Activated CD4-positive, alpha-beta T cell treated with anti-CD3 and anti-CD28 coated beads for 4 hours (primary cell): ENCODE results near the gene IER5.
A peak's percentile ranks its signal among the peaks of the same experiment; 100 is the strongest.
"Not testable (repeated sequence)": the region's sequence is repeated elsewhere in the genome, so short reads cannot be mapped to it uniquely, and the experiment has no call there.

Experiments used
- DNase-seq, 2 donors: peaks; one replicate each; pipeline ENCODE4 v3.0.0-alpha.2; 2020

The IER5 gene

DNA sequence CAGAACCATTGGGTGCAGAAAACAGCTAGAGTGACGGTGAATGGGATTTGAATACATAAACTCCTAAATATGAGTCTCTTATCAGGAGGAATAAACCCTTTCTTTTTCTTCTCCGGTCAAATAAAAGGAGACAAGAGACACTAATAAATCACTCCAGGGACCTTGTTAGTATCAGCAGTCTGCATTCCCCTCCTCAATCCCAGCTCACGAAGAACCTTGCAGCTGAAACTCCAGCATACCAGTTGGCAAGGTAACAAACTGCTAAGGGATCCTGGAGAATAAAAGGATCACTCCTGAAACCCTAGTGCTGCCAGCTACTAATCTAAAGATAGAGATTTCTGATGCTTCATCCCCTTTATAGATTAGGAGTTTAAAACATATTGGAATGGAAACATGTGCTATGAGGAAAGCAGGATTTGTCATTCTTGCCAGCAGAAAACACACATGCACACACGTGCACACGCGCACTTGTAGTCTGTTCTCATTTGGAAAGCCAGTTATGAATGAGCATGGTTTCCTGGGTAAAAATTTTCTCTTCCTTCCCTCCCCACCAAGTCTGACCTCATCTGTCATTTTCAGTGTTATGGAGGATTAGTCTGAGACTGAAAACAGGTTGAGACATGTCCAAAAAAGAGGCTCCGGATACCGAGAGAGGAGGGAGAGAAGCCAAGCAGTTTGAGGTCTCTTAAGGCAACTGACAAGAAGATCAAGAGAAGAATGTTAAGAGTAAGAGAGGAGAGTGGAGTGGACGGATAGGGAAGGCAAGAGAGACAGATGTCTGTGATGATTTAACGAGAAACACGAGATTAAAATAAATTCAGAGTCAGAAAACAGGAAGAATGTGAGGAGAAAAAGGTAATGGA lies 10.9 kb downstream of the IER5 start:
- no peak for DNase-seq

DNA sequence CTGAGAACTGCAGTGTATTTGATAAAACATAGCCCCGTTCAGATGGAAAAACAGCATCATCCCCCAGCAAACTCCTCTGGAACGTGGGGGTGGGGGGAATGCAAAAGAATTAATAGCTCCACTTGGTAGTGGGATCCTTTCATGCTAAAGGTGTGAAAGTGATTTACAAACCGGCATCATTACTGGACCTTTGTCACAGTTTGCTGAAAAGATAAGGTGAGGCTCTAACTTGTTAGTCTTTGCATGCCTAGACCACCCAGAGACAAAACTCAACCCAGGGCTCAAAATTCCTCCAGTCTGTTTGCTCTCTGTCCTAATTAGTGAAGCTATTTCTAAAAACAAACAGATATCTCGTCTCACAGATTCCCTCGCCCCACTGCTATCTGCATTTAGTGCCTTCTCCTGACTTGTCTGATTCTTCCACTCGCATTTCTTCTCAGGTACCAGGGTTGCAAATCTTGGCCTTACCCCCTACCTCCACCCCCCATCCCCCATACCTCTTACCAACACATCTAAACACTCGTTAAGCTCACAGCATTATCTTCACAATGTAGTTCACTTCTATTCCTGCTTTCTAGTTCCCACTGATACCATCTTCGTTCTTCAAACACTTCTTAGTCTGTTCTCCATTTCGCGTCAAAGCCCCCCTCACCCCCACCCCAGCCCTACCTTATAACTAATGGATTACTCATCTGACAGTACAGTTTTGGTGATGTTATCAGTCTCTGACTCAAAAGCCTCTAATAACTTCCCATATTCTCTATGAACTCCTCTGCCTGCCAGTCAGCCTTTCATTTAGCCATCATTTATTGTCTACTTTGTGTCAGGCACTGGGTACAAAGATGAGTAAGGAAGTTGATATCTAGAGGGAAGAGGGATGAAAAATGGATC lies 11.8 kb downstream of the IER5 start:
- DNase-seq: peak; percentile 52

DNA sequence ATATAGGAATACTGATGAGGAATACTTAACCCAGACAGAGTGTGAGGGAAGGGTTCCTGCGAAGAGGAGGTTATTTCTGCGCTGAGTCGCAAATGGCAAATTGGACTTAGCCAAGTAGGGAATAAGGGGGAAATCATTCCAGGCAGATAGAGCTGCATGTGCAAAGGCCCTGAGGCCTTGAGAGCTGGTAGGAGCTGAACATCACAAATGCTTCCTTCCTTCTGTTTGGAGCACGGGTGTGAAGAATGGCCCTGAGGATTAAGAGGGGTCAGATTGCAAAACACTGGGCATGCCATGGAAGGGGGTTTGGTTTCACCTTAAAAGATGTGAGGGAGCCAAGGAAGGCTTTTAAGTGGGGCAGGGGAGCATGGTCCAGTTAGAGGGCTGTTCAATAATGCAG lies 12.4 kb downstream of the IER5 start:
- DNase-seq: no peak

DNA sequence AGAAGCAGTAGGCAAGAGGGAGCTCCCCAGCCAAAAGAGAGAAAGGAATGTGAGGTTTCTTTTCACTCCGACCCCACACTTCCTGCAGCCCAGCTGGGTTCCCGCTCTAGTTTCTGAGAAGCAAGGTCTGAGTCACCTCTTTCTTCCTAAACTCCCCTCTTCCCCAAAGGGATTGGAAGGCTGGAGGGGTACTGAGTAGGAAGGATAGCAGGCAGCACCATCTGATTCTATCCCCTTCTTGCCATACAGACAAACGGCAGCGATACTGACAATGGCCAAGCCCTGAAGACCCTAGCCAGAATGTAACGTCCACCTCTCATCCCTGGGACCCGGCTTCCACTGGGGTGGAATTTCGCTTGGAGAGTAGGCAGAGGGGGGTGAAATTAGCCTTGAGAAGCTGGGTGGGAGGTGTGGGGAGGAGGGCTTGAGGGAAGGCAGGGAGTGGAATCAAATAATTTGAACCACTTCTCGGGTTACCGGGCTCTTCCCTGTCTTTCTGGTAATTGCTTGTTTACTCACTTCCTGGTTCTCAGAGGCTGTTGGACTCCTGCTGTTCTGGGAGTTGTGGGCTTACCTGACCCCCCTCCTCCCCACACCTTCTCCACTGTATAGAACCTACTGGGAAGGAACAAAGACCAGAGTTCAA lies 13.2 kb downstream of the IER5 start:
- DNase-seq: no peak

DNA sequence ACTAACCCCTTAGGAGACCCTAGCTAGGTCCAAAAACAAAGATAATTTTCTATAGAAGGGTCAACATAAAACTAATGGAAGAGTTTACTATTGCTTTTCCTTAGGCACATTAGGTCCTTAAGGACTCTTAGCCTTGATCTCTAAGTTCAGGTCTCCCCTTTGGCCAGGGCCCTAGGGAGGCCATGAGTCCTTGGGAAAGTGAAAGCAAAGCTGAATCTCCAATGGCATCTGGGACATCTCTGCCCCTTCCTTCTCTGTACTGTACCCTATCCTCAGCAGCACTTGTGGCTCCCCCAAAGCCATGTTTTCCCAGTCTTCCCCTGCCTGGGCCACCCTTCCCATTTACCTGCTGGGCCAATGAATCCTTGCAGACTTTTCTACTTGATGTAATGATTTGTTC lies 14.3 kb downstream of the IER5 start:
- no peak for DNase-seq

DNA sequence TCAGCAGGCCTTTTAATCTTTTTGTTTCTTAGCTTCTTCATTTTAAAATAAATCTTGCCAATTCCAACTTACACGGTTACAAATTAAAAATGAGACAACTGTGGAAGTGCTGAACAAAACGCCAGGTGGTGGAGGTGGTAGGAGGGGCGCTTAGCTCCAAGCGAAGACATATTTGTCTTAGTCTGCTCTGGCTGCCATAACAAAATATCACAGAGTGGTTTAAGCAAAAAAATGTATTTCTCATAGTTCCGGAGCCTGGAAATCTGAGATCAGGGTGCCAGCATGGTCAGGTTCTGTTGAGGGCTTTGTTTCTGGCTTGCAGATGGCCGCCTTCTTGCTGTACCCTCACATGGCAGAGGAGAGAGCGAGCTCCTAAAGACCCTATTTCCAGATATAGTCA lies 14.9 kb downstream of the IER5 start:
- DNase-seq: no peak

DNA sequence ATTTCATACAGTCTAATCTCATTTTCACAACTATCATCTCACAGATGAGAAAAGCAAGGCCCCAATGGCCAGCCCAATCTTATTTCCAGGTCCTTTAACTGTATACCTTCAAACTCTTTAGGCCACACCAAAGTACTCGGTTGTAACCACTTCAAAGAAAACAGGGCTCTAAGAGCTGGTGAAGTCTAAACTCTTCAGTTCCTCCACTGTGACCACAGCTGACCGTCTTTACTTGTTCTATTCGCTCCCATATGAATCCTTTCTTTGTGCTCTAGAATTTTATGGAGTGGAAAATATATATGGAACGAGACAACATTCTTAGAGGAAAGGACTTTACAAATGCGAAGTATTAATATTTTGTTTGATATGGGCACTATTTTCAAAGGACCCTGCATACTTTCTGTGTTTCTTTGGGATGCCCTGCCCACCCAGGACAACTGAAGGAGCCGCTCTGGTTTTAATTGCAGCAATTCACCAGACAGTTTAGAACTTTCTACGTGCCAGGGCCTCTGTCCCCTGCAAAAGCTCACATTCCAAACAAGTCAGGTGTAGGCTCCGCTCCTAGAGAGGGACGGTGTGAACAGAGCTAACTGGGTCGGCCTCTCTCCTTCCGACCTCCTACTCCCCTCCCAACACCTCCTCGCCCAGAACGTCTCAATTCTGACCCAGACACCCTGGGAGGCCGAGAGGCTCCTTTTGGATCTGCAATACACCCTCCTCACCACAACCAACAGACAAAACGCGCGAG lies 15.7 kb downstream of the IER5 start:
- no peak for DNase-seq

DNA sequence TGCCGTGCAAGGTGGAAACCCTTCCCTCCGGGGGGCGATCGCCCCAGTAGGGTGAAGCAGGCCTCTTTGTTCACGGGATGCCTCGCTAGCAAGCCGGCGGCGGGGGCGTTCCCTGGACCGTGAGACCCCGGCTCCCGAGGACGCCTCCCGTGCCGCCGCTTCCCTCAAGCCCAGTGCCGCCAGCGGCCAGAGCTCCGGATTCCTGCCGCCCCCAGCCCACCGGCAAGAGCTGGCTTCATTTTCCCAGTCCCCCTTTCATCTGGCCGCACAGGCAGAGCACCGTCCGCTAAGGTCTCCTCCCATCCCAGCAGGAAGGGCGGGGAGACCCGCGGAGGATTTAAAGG lies 16.3 kb downstream of the IER5 start:
- DNase-seq: peak; percentile 38

DNA sequence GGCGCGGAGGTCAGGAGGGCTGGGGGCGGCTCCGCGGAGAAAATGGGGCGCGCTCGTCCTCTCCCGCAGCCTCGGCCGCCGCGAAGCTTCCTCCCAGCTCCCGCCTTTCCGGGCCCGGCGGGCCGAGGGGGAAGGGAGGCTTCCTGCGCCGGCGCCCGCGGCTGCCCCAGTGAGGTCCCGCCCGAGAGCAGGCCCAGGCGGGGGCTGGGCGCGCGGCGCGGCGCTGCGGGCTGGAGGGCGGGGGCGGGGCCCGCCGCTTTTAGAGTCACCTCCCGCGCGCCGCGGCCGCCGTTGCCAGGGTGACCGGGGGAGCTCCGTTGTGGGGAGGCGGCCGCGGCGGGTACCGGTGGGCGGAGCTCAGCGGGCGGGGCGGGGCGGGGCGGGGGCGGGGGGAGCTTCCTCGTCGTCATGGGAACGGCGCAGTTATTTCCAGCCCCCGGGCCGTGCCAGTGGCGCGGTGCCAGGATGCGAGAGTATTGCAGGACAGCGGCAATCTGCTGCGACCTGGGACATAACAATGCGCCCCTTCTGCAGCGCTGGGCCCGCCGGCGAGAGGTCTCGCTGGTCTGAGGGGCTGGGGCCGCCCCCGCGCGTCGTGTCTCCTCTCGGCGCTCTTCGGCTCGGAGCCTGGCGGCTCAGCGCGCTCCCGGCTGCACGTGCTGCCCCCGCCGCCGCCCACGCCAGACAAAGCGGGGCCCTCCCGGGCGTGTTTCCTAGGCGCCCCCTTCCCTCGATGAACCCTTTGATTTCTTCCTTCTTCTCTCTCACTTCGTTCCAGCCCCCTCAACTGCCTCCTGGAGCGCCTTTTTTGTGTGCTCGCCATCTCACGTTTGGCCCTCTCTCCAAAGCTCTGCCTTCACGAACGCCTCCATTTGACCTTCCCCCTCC lies 16.9 kb downstream of the IER5 start:
- peak; percentile 94 to 97 for DNase-seq

DNA sequence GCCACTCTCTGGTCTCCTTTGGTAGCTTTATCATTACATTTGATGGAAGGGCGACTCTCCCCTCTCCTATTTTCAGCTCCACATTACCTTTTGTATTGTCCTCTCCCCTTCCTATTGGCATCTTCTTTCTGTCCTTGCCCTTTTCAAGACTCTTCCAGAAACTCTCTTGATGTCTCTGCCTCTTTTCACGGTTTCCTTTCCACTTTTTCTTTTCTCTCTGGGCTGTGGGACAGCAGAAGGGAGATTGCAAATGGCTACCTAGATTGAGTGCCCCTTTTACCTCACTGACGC lies 17.5 kb downstream of the IER5 start:
- no peak for DNase-seq

DNA sequence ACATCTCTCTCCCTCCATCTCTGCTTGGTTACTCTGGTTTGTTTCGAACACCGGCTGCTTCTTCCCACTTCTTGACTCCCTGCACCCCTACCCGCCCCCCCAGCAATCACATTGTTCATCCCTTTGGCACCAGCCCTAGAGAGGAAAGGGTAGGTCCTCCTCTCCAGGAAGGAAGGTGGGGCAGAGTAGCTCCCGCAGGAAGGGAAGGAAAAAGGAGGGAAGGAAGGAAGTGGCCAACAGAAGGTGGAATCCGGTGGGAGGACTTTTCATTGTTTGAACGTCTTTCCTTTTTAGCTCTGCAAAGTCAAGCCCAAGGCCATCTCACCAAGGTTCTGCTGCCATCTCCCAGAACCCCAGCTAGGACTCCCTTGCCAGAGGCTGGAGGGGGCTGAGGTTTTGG lies 18.0 kb downstream of the IER5 start:
- no peak for DNase-seq

DNA sequence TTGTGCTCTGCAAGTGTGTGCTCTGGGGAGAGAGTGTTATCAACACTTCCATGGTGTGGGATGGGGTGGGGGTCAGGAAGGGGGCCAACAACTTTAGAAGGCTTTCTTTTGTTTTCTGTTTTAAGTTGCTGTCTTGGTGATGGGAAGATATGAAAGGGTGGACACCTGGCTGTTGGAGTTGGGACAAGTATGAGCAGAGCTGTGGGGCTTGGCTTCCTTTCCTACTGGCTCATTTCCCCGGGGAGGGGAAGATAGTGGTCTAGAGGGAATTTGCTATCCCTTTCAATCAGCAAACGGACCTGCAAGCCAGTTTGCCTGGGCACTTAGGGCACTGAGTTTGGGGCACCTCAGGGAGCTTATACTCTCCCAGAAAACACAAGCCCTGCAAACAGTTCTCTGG lies 19.2 kb downstream of the IER5 start:
- no peak for DNase-seq

DNA sequence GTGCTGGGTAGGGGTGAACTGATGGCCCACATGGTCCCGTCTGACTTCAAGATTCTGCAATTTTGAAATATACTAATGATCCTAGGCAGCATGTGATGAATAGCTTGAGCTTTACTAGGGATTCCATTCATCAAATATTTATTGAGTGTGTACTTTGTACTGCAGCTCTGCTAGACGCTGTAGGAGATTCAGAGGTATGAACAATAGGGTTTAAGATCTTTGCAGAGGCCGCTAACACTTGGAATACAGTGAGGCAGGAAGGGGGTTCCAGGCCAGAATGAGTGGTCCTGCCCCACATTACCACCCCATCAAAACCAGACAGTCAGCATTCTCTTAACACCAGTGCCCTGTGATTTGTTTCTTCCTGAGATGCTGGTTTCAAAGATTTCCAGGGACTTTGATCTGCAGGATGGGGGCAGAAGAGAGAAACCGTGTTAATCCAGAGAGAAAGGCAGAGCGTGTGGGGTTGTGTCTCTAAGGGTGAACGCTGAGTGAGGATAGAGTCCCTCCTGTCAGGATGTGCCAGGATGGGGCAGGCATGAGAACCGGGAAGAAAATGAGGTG lies 19.9 kb downstream of the IER5 start:
- DNase-seq: no peak

DNA sequence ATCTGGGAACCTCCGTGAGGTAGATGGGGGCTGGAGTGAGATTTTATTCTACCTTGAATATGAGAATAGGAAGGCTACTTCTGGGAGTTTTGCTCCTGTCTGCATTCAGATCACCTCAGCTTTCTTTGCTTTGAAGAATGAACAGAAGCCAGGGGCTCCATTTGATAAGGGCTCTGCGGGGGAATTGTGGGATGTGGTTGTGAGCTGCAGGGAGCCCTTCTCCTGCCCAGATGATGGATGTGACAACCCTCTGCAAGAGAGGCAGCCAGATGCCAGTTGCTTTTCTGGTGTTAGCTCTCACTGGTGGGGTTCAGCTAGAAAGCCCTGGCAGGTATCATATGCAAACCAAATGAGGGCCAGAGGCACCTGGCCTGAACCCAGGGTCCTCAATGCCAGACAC lies 21.5 kb downstream of the IER5 start:
- no peak for DNase-seq

DNA sequence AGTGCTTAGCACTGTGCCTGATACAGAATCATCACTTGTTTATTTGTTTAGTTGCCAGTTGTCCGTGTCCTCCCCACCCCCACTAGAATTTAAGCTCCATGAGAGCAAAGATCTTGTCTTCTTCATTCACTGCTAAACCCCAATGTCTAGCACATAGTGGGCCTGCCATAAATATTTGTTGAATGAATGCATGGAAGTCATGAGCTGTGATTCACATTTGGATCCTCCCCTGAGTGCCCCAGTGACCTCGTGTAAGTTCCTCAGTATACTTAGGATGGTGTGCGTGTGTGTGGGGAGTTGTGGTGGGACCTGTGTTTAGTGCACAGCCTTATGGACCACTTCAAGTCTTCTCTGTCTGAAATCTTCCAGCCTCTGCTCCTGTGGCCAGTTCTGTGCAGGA lies 23.1 kb downstream of the IER5 start:
- no peak for DNase-seq

DNA sequence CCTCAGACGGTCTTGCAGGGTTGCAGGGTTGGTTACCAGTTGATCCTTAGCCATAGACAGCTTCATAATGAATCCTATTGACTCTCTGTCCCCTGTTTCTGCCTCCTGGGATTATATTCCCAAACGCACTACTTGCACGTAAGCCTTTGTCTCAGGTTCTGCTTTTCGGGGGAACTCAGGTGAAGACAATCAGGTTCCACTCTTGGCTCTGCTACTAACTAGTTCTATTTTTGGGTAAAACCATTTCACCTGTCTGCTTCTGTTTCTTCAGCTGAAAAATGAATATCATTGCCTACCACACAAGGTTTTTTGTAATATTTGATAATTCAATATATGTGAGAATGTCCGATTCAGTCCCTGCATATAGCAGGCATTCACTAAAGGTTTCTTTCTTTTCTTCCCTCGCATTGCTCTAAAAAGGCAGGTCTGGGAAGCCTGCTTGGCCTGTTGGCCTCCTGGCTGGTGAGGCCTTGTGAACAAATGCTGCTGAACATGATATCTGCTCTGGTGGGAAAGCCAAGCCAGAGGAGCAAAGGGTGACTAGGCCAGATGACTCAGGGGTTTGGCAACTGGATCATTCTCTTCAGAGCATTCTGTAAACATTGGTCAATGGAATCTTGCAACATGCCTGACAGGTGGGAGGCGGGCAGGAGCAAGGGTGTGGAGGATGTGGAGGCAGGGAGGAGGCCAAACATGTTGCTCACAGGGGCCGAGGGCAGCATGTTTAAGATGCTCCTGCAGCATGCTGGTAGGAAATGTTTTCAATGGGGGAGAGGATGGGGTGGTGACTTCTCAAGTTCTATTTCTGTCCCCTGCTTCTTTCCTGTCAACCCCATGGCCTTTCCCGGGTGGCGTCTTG lies 23.8 kb downstream of the IER5 start:
- DNase-seq: no peak

DNA sequence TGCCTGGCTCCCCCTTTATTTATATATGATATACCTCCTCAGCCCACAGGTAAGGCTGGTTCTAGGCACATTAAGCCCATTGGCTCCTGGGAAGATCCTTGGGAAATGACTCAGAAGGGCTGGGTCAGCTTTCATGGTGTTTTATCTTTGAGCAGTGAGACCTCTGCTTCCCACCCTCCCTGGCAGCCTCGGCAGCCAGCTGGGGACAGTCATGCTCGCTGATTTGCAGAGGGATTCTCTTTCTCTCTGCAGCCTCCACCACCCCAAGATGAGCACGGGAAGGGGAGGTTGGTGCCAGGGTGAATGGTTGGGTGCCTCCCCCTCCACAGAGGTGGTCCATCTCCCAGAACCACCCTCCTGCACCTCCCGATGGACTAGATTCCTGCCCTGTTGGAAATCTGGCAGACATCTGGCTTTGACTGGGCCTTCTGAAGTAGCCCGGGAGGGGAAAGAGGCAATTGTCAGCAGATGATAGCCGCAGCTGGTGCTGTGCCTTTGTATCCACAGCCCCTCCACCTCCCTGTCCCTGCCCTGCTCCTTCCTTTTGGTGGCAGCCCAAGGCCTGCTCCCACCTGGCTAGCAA lies 24.6 kb downstream of the IER5 start:
- no peak for DNase-seq

DNA sequence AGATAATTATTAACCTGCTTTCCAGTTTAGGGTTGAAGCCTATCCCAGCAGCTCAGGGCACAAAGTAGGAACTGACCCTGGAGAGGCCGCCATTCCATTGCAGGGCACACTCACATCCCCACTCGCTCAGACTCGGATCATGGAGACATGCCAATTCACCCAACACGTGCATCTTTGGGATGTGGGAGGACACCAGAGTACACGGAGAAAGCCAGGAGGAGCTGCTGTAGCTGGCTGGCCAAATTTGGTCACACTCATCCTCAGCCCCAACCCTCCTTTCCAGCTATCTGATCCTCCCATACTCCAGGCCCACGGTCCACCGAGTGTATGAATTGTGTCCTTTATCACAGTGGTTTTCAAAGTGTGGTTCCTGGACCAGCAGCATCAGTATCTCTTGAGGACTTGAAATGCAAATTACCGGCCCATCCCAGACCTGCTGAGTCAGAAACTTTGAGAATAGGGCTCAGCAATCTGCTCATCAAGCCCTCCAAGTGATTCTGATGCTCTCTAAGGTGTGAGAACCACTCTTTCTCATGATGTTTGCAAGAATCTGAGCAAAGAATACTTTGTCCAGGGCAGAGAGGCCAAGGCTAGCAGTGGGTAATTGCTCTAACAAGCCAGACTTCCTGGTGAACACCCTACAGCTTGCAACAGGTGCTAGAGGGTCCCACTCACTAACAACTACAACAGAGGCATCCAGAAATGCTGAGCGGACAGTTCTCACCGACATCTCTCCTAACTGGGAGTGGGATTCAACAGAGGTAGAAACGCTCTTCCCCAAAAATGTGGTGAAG lies 26.3 kb downstream of the IER5 start:
- DNase-seq: no peak

DNA sequence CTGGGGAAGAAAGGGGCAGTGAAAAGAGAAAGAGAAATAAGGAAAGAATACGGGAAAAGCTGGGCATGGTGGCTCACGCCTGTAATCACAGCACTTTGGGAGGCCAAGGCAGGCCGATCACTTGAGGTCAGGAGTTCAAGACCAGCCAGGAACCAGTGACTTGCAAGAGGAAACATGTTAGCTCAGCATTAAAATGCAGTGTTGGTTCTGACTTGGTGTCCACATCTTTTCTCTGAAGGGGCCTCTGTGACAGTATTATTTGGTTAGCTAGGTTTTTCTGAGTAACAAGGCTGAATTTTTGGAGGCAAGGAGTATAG lies 26.8 kb downstream of the IER5 start:
- DNase-seq: no peak

DNA sequence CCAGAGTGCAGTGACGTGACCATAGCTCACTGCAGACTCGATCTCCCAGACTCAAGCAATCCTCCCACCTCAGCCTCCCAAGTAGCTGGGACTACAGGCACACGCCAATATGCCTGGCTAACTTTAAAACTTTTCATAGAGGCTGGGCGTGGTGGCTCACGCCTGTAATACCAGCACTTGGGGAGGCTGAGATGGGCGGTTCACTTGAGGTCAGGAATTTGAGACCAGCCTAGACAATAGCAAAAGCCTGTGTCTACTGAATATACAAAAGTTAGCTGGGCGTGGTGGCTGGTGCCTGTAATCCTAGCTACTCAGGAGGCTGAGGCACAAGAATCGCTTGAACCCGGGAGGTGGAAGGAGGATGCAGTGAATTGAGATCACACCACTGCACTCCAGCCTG lies 27.5 kb downstream of the IER5 start:
- not testable (repeated sequence) for DNase-seq
